OCI-LY3 (cell line): Measurements from ENCODE around the gene MAD1L1.

Experiments used
- H2AFZ ChIP-seq: fragments of 200-600, 300-600 bp; shearing (Covaris generic); 2 replicates; pipeline ENCODE4 v1.6.0; 2014; ENCODE audit warnings: antibody characterized with exemption, low read depth, low read length
- H3K27ac ChIP-seq: fragments of 200-600, 300-600 bp; sonication (generic); 2 replicates; pipeline ENCODE4 v1.5.1; 2014; ENCODE audit warnings: mild to moderate bottlenecking, low read length, moderate library complexity, mixed read lengths
- H3K27me3 ChIP-seq: fragments of 200-600, 300-600 bp; sonication (generic); 2 replicates; pipeline ENCODE4 v1.6.1; 2014; ENCODE audit warnings: low read depth, low read length, mixed read lengths
- H3K36me3 ChIP-seq: fragments of 200-600, 300-600 bp; sonication (generic); replicated peaks from 2 replicates; pipeline ENCODE3; 2014; ENCODE audit warnings: low read depth, low read length, mixed read lengths
- H3K4me1 ChIP-seq: fragments of 300-600, 200-600 bp; sonication (generic); 2 replicates; pipeline ENCODE4 v1.6.1; 2014; ENCODE audit warnings: low read length, mixed read lengths
- H3K4me2 ChIP-seq: fragments of 200-600, 300-600 bp; sonication (generic); 2 replicates; pipeline ENCODE4 v1.6.1; 2014; ENCODE audit warnings: low read length, mixed read lengths
- H3K4me3 ChIP-seq: fragments of 300-600, 200-600 bp; sonication (generic); 2 replicates; pipeline ENCODE4 v1.5.1; 2014; ENCODE audit warnings: antibody characterized with exemption, mild to moderate bottlenecking, low read length, moderate library complexity
- H3K79me2 ChIP-seq: fragments of 300-600, 200-600 bp; shearing (Covaris generic); 2 replicates; pipeline ENCODE4 v1.6.1; 2014; ENCODE audit warnings: mild to moderate bottlenecking, low read length, mixed read lengths
- H3K9ac ChIP-seq: fragments of 300-600, 200-600 bp; shearing (Covaris generic); 2 replicates; pipeline ENCODE4 v1.6.0; 2014; ENCODE audit warnings: mild to moderate bottlenecking, low read length, moderate library complexity
- H3K9me3 ChIP-seq: fragments of 200-600, 300-600 bp; shearing (Covaris generic); 2 replicates; pipeline ENCODE4 v1.6.1; 2014; ENCODE audit warnings: low read length, mixed read lengths; ENCODE audit not compliant: insufficient read depth
- H4K20me1 ChIP-seq: fragments of 200-600, 300-600 bp; sonication (generic); 2 replicates; pipeline ENCODE4 v1.6.1; 2016; ENCODE audit warnings: low read length, mixed read lengths; ENCODE audit not compliant: insufficient read depth
- EZH2phosphoT487 ChIP-seq: fragments of 200-600 bp; shearing (Covaris generic); IDR thresholded peaks from 2 replicates; pipeline ENCODE4 v1.6.1; 2018; ENCODE audit warnings: antibody characterized with exemption, mixed run types, low read depth
- TF ChIP-seq, protein P1 (sequence below): fragments of 200-600, 300-600 bp; sonication (generic); IDR thresholded peaks from 2 replicates; pipeline ENCODE4 v1.5.1; 2014; ENCODE audit warnings: antibody characterized with exemption, low read length, low read depth

The MAD1L1 gene

DNA sequence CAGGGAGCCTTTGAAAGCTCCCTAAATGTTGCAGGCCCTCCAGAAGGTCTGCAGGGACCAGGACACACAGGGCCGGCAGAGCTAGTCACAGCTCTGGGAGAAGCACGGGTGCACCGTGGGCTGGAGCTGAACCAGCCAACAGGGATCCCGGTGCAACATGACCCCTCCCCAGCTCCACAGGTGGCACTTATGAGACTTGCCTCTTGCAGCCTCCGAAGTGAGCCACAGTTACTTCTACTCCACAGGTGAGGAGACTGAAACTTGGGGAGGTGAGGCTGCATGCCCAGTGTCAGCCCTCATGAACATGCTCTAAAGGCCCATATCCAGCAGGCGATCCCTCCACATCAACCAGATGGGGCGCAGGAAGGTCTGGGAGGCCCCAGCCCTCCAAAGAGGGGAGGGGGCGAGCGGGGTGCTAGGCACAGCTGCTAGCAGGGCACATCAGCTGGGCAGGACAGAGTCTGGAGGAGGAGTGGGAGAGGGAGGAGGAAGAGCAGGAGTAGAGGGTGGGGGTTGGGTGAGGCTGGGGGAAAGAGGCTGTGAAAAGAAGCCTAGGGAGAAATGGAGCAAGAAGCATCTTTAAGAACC, 338.3 kb downstream of the MAD1L1 start:
- no peak overlapping the region for H3K9ac ChIP-seq
- no peaks in the 10 kb centered on the region for H3K27me3 ChIP-seq
- TF ChIP-seq EZH2phosphoT487, result no peak
- TF ChIP-seq, protein P1, sequence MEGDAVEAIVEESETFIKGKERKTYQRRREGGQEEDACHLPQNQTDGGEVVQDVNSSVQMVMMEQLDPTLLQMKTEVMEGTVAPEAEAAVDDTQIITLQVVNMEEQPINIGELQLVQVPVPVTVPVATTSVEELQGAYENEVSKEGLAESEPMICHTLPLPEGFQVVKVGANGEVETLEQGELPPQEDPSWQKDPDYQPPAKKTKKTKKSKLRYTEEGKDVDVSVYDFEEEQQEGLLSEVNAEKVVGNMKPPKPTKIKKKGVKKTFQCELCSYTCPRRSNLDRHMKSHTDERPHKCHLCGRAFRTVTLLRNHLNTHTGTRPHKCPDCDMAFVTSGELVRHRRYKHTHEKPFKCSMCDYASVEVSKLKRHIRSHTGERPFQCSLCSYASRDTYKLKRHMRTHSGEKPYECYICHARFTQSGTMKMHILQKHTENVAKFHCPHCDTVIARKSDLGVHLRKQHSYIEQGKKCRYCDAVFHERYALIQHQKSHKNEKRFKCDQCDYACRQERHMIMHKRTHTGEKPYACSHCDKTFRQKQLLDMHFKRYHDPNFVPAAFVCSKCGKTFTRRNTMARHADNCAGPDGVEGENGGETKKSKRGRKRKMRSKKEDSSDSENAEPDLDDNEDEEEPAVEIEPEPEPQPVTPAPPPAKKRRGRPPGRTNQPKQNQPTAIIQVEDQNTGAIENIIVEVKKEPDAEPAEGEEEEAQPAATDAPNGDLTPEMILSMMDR, result no peak
- no peak overlapping the region for H2AFZ ChIP-seq
- no peaks in the 10 kb centered on the region for H3K79me2 ChIP-seq
- H3K27ac ChIP-seq, result no peak overlapping the region
- H4K20me1 ChIP-seq, result no peaks in the 10 kb centered on the region
- H3K4me3 ChIP-seq, result no peak overlapping the region
- H3K36me3 ChIP-seq, result no peaks in the 10 kb centered on the region
- H3K4me1 ChIP-seq, result no peaks in the 10 kb centered on the region
- H3K9me3 ChIP-seq, result no peaks in the 10 kb centered on the region
- no peak overlapping the region for H3K4me2 ChIP-seq

DNA sequence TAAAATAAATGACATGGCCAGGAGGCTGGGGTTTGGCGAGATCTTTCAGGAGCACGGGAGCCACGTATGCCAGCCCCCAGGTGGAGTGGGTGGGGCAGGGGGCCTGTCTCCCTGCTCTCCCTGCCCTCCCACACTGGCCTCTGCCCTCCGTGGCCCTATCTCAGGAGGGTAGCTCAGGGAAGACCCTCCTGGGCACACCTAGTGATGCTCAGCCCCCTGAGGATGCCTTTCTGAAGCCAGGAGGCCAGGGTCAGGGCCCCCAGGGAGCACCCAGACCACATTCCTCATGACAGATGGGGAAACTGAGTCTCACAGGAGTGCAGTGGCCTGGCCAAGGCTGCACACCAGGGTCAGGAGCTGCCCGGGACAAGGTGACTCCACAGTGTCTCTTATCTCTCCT, 339.3 kb downstream of the MAD1L1 start:
- TF ChIP-seq EZH2phosphoT487, result no peak
- TF ChIP-seq, protein P1, result no peak
- no peaks in the 10 kb centered on the region for H4K20me1 ChIP-seq
- no peaks in the 10 kb centered on the region for H3K4me1 ChIP-seq
- no peak overlapping the region for H3K4me2 ChIP-seq
- H3K4me3 ChIP-seq, result no peak overlapping the region
- H3K27ac ChIP-seq, result no peak overlapping the region
- no peaks in the 10 kb centered on the region for H3K9me3 ChIP-seq
- H2AFZ ChIP-seq, result no peak overlapping the region
- peaks cover 4% of the 10 kb centered on the region for H3K36me3 ChIP-seq
- no peaks in the 10 kb centered on the region for H3K27me3 ChIP-seq
- no peaks in the 10 kb centered on the region for H3K79me2 ChIP-seq
- H3K9ac ChIP-seq, result no peak overlapping the region

DNA sequence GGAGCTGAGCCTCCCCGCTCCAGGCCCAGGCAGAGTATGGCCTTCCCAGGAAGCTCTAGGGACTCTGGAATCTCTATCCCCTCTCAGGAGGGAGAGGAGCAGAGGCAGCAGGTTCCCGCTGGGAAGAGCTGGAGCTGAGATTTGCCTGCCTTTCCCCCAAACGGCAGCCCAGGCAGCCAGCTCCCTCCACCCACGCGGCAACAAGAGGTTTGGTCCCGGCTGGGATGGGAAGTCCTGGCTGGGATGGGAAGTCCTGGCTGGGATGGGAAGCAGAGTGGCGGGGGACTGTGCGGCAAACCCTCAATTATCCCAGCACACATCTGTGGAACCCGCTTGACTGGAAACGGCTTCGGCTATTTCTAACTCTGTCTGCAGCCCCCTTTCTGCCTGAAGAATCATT, 339.7 kb downstream of the MAD1L1 start:
- no peaks in the 10 kb centered on the region for H4K20me1 ChIP-seq
- H3K79me2 ChIP-seq, result no peaks in the 10 kb centered on the region
- no peak overlapping the region for H2AFZ ChIP-seq
- H3K4me1 ChIP-seq, result no peaks in the 10 kb centered on the region
- H3K27me3 ChIP-seq, result no peaks in the 10 kb centered on the region
- peaks cover 8% of the 10 kb centered on the region for H3K36me3 ChIP-seq
- no peak overlapping the region for H3K27ac ChIP-seq
- H3K4me2 ChIP-seq, result no peak overlapping the region
- no peaks in the 10 kb centered on the region for H3K9me3 ChIP-seq
- H3K4me3 ChIP-seq, result no peak overlapping the region
- TF ChIP-seq, protein P1, result no peak
- TF ChIP-seq EZH2phosphoT487, result no peak
- no peak overlapping the region for H3K9ac ChIP-seq

DNA sequence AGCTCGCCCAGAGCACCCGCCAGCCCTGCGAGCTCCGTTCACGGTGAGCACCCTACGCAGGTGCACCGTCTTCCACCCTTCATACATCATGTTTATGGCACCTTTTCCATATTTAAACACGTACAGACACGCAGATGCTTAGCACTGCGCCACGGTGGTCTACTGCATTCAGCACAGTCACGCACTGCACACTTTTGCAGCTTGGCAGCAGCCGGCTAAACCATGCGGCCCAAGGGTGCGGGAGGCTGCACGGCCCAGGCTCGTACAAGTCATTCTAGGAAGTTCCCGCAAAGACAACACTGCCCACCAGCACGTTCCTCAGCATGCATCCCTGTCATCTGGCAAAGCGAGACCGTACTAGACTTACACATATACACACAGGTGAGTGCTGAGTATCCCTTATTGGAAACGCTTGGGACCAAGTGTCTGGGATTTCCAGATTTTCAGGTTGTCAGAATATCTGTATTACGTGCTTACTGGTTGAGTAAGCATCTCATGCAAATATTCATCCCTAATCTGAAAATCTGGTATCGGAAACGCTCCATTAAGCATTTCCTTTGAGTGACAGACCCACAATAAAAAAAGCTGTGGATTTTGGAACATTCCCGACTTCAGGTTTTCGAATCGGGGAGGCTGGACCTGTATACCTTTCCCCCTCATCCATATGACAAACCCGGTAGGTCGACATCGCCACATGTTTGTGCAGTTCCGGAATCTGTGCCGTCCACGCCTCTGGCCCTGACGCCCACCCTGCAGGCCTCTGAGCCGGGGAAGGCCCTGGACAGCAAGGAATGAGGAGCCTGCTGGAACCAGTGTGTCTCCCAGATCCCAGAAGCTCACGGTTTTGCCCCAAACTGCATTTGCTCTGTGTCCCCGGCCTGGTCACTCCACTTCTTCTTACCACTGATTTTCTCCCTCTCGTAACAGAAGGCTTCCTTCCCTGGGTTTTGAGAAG, 340.5 kb downstream of the MAD1L1 start:
- no peaks in the 10 kb centered on the region for H4K20me1 ChIP-seq
- no peaks in the 10 kb centered on the region for H3K9me3 ChIP-seq
- H3K4me3 ChIP-seq, result no peak overlapping the region
- no peaks in the 10 kb centered on the region for H3K79me2 ChIP-seq
- TF ChIP-seq, protein P1, result no peak
- TF ChIP-seq EZH2phosphoT487, result no peak
- H3K27me3 ChIP-seq, result no peaks in the 10 kb centered on the region
- peaks cover 15% of the 10 kb centered on the region for H3K36me3 ChIP-seq
- H3K9ac ChIP-seq, result no peak overlapping the region
- H2AFZ ChIP-seq, result no peak overlapping the region
- H3K4me1 ChIP-seq, result no peaks in the 10 kb centered on the region
- H3K27ac ChIP-seq, result no peak overlapping the region
- H3K4me2 ChIP-seq, result no peak overlapping the region
